ENCODE measurements around the gene HSPB2.

The HSPB2 gene

GRCh38 chr11:111922803-111923202 lies 10.3 kb downstream of the HSPB2 start:
- TF ChIP-seq GATA2 (IDR thresholded peaks at IDR 0.05; ENCODE audit: low read depth, low read length) (no peak), GATA3 (IDR thresholded peaks at IDR 0.05; ENCODE audit: low read depth, low read length) (no peak)

DNA sequence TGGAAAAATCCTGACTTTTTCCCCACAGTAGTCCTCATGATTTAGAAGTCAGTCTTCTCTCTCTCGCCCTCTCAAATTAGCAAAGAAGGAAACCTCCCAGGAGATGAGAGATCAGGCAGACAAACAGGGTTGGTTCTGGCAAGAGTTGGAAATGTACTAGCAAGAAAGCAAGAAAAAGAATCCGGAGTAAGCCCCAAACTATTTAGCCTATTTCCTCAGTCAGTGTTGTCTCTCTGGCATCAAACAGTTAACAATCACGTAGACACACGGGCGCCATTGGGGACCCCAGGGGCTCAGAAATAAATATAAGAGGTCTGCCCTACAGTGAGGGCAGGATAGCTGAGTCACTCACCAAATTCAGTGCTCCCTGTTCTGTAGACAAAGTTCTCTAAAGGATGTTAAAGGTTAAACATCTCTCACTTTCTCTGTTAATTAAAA lies 10.8 kb downstream of the HSPB2 start:
- no peak for TF ChIP-seq GATA2 (IDR thresholded peaks at IDR 0.05; ENCODE audit: low read depth, low read length)
- TF ChIP-seq GATA3 (IDR thresholded peaks at IDR 0.05; ENCODE audit: low read depth, low read length) = no peak

- TF ChIP-seq GATA2 (IDR thresholded peaks at IDR 0.05; ENCODE audit: low read depth, low read length) (no peak), GATA3 (IDR thresholded peaks at IDR 0.05; ENCODE audit: low read depth, low read length) (no peak)
Observed at GRCh38 chr11:111923951-111924350, 11.4 kb downstream of the HSPB2 start.

- TF ChIP-seq GATA3 (IDR thresholded peaks at IDR 0.05; ENCODE audit: low read depth, low read length) = no peak
- no peak for TF ChIP-seq GATA2 (IDR thresholded peaks at IDR 0.05; ENCODE audit: low read depth, low read length)
Observed at GRCh38 chr11:111925953-111926352, 13.4 kb downstream of the HSPB2 start.

DNA sequence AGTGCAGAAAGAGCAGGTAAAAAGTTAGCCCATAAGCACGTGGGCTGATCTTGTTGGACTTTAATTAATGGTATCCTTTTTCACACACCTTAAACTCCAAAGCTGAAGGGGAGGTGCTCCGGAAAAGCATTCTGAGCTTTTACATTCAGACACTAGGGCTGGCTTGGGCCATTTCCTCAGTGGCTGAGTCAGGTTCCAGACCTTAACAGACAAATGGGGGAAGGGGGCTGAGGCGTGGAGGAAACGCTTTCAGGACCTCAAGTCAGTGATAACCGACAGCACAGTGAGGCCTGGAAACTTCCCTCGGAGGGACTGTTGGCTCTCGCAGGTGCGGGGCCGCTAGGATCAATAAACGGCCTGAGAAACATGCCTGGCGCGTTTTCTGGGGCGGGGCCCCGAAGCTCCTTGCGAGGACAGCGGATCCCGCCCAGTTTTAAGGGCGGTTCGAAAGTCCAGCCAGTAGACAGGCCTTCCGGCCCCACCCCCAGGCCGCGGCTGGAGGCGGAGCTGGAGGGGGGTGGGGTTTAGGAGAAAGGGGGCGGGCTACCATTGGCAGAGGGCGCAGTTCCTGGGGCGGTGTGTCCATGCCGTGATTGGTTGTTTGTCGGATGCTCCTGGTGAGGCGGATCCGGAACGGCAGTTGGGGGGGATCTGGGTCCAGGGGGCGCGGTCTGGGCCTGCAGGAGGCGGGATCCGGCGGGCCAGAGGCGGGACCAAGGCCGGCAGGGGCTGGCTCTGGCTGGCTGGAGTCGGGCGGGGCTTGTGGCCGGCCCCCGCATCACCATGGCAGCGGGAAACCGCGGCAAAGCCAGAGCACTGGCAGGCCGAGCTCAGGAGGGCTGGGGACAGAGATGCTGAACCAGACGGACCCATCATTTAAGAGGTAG lies 14.2 kb downstream of the HSPB2 start:
- no peak for TF ChIP-seq GATA3 (IDR thresholded peaks at IDR 0.05; ENCODE audit: low read depth, low read length)
- no peak for TF ChIP-seq GATA2 (IDR thresholded peaks at IDR 0.05; ENCODE audit: low read depth, low read length)

- TF ChIP-seq GATA2 (IDR thresholded peaks at IDR 0.05; ENCODE audit: low read depth, low read length) (no peak), GATA3 (IDR thresholded peaks at IDR 0.05; ENCODE audit: low read depth, low read length) (no peak)
Observed at GRCh38 chr11:111930472-111930871, 17.9 kb downstream of the HSPB2 start.

DNA sequence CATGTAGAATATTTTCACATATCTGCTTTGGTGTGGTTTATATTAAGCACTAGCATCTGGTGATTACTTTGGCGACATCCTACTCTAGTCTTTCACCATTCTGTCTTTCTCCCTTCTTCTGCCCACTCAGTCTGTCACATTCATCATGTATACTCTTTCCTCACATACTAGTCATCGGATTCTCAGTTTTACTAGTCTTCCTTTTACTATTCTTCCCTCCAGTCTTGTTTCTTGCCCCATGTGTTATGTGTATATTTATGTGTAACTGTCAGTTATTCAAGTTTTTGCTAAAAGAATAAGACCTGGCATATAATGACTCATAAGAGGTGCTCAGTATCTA lies 20.0 kb downstream of the HSPB2 start:
- TF ChIP-seq GATA2 (IDR thresholded peaks at IDR 0.05; ENCODE audit: low read depth, low read length) = no peak
- no peak for TF ChIP-seq GATA3 (IDR thresholded peaks at IDR 0.05; ENCODE audit: low read depth, low read length)

DNA sequence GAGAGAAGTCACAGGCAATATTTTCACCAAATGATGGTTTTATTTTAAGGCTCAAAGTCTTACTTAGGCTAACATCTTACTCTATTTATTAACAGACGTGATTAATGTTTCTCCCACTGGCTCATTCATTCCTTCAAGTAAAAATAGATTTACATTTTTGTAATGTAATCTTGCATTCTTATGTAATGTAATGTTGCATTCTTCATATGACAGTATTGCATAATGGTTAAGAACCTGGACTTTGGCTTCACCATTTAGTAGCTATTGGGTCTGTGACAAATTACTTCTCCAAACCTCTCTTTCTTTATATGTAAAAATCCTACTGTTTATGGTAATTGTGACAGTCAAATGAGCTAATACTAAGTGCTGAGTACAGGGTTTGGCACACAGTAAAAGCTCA lies 21.3 kb downstream of the HSPB2 start:
- TF ChIP-seq GATA3 (IDR thresholded peaks at IDR 0.05; ENCODE audit: low read depth, low read length) = no peak

GRCh38 chr11:111934306-111934705 lies 21.8 kb downstream of the HSPB2 start:
- no peak for TF ChIP-seq GATA2 (IDR thresholded peaks at IDR 0.05; ENCODE audit: low read depth, low read length)

GRCh38 chr11:111935317-111936039 lies 22.9 kb downstream of the HSPB2 start:
- TF ChIP-seq GATA2 (IDR thresholded peaks at IDR 0.05; ENCODE audit: low read depth, low read length) = no peak
- no peak for TF ChIP-seq GATA3 (IDR thresholded peaks at IDR 0.05; ENCODE audit: low read depth, low read length)

DNA sequence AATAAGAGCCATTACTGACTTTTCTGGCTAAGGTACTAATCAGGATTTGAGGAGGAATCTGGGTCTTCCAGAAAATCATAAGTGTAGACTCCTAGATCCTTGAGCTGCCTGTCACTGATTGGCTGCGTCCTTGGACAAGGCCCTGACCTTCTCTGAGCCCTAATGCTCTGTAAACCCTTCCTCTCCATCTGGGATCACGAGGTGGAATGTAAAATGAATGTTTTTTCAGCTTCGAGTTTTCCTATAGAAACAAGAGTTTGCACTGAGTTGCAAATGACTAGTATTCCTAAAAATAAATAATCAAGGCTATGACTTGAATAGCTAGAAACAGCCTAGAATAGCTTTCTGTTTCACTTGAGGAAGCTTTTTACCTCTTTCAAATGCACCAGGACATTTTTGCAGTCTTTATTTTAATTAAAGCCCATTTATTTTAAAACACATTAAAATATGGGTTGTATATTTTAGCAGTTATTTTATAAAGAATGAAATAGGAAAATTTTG lies 23.6 kb downstream of the HSPB2 start:
- TF ChIP-seq GATA2 (IDR thresholded peaks at IDR 0.05; ENCODE audit: low read depth, low read length) (no peak), GATA3 (IDR thresholded peaks at IDR 0.05; ENCODE audit: low read depth, low read length) (no peak)

GRCh38 chr11:111937461-111937769 lies 24.9 kb downstream of the HSPB2 start:
- TF ChIP-seq GATA3 (IDR thresholded peaks at IDR 0.05; ENCODE audit: low read depth, low read length) = no peak
- no peak for TF ChIP-seq GATA2 (IDR thresholded peaks at IDR 0.05; ENCODE audit: low read depth, low read length)

GRCh38 chr11:111937844-111938243 lies 25.3 kb downstream of the HSPB2 start:
- TF ChIP-seq GATA3 (IDR thresholded peaks at IDR 0.05; ENCODE audit: low read depth, low read length) (no peak), GATA2 (IDR thresholded peaks at IDR 0.05; ENCODE audit: low read depth, low read length) (no peak)

- TF ChIP-seq GATA3 (IDR thresholded peaks at IDR 0.05; ENCODE audit: low read depth, low read length) (no peak), GATA2 (IDR thresholded peaks at IDR 0.05; ENCODE audit: low read depth, low read length) (no peak)
Observed at GRCh38 chr11:111938687-111939160, 26.2 kb downstream of the HSPB2 start.
